Measurements from ENCODE around the gene FHIT.
"Not testable (repeated sequence)": the region's sequence is repeated elsewhere in the genome, so short reads cannot be mapped to it uniquely, and the experiment has no call there.

Gene FHIT

DNA sequence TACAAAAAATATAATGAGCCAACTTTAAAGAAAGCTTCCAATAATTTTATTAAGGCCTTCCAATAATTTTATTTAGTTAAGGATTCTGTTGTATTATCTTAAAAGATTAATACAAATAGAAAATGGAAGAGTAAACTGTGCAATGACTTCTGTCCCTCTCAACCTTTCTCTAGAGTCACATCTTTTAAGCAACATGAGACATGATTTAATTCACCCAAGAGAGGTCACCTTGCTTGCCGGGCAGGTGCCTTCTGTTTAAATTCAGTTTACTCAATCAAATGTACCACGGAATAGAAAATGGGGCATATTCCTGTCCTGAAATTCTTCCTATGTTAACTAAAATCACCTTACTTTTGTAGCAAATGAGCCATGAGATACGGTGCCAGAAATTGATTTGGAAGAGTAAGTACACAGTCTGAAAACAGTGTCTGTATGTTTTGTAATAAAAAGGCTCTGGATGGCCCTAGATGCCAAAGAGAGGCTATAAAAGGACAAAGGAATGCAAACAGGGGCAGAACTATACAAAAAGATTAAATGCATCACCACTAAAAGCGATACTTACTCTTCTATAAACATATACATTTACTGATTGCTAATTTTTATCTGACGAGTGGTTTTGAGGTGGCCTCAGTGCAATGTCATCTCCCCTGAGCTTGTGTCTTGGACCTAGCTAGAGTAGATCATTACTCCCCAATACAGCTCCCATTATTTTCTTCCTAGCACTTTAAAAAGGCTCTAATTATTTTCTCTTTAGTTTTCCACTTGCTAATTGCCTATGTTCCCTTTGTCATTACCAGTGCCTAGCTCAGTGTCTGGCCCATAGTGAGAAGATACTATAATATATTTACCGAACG is 134.0 kb downstream of the FHIT start:
- DNase-seq = no peak

DNA sequence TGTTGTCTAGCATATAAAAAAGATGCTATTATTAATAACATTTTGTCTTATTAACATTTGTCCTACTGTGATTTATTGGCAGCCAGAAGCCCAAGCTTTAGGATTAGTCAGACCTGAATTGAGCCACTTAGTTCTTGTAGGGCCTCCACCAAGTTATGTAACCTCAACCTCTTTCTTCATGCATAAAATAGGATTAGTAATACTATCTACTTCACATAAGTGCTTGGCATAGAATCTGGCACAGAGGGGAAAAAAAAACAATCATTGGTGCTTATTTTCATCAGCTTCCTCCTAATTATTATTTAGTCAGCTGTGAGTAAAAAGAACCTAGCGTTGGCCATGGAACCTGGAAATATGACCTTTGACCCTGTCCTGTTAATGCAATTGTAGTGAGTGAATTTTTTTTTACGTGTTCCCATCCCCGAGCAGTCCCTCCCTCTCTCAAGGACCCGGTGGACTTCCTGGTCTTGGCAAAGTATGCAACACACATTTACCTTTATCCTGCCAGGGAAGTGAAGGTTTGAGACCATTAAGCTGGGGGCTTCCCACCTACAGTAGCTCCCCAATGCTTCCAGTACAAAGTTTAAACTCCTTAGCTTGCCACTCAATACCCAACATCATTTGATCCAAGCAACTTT is 136.8 kb downstream of the FHIT start:
- DNase-seq = no peak

GRCh38 chr3:61111825-61112224 is 139.4 kb downstream of the FHIT start:
- DNase-seq = no peak

DNA sequence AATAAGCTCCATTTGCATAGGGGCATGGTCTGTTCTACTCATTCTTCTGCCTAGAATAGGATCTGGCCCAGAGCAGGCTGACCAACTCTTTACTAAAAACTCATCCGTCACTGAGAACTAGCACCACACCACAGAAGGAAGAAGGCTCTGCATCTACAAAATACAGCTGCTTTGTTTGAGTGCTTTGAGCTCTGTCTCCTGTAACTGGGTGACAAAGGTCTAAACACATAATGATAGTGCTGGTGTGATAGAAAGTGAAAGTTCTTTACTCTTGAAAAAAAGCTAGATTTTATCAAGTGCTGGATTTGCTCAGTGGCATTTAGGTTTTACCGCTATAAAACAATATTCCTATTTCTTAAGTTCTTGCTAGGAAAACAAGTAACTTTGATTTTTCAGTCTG is 140.7 kb downstream of the FHIT start:
- DNase-seq = no peak

DNA sequence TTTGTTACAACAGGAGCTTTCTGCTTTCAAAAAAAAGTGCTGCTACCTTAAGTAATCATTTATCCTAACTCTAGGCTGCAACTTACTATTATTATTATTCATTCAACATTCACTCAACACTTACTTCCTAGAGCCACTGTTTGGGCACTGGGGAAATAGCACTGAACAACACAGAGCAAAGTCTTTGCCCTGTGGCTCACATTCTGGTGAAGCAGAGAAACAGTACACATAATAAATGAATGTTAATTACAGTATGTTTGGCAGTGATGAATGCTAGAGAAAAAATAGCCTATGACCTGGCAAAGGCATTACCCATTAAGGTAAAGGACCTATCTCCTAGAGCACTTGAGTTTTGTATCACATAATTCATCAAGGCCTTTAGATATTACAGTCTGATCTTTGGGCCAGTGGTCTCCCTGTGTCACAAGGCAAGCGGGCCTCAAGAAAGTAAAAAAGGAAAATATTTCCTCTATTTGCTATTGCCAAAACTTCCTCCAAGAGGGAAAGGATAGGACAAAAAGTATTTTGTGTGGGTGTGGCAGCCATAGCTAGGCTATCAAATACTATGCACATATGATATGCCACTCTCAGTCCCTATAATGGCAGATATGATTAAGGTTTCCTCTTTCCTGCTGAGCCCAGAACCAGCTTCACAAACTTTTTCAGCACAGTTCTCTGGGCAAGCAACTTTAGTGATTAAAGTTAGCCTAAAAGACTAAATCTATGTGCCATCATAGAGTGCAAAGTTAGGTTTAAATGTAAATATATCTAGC is 142.8 kb downstream of the FHIT start:
- DNase-seq = no peak

DNA sequence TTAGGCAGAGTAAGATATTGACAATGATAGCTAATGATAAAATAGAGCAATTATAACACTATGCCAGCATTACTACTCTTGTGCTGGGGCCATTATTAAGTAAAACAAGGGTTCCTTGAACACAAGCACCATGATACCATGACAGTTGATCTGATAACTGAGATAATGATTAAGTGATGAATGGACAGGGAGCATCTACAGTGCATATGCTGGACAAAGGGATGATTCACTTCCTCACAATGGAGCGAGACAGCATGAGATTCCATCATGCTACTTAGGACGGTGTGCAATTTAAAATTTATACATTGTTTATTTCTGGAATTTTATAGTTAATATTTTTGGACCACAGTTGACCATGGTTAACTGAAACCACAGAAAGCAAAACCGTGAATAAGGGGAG is 156.6 kb downstream of the FHIT start:
- no peak for DNase-seq

DNA sequence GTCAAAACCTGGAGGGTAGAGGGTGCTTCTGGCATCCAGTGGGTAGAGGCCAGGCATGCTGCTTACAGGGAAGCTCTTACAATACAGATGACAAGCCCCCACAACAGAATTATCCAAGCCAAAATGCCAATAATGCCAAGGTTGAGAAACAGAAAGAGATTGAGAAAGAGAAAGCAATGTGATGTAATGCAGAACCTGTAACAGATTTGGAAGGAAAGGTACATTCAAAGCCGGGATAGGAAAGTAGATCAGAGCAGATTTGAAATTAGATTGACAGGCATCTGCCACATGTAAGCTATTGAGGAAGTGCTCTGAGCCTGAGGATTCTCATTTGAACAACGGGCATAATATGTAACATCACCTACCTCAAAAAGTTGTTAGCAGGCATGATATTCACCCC is 157.9 kb downstream of the FHIT start:
- DNase-seq = no peak

DNA sequence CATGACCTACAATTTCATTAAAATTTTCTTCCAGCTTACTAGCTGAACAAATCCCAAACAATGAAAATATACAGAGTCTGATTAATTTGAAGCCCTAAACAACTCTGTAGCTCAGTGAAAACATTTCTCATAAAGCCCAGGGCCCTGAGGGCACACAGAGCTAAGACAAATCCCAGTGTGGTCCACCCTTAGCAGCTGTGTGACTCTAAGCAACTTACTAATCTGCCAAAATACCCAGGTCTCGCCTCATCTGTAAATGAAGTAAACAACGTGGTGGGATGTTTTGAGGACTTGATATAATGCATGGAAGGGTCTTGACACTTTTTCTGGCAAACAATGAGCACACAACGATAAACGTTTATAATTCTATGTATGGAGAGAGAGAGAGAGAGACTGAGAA is 158.4 kb downstream of the FHIT start:
- no peak for DNase-seq

GRCh38 chr3:61090389-61091169 is 160.7 kb downstream of the FHIT start:
- no peak for DNase-seq

GRCh38 chr3:61087465-61087864 is 163.8 kb downstream of the FHIT start:
- DNase-seq = no peak

DNA sequence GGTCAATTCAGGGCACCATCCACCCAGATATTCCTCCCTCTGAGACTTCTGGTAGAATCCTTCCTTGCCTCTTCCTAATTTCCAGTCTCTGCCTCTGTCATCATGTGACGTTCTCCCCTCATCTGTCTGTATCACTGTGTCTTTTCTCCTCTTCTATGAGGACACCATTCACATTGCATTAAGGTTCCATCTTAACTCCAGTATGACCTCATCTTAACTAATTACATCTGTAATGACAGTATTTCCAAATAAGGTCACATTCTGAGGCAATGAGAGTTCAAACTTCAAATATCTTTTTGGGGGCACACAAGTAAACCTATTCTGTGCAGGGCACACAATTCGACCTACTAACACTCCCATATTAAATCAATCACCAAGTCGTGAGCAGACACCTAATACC is 169.7 kb downstream of the FHIT start:
- DNase-seq = no peak

DNA sequence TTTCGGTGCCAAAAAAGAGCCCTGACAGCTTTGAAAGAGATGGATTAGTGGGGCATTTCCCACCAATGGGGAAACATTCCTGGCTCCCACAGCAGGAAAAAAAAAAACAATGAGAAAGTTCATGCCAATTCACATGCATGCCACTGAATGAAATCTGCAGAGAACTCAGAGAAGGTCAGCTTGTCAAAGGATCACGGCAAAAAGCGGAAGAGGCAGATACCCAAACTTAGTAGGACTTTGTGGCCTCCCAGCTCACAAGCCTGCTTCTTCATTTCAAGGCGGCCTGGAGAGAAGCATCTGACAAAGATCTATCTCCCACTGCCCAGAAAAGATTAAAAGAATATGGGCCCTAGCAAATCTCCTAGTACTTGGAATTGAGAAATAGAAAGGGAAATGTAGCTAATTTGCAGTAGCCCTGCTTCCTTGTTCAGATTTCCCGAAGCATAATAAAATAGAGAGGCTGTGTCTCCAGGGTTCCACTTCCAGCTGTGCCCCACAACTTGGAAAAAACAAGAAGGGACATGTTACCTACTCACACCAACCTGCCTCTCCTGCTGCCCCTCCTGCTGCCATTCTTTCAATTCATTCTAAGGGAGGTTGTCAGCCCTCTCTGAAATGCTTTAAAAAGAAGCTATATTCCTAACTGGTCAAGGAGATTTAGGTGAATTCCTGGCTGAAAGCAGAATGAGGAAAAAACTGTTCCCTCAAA is 170.4 kb downstream of the FHIT start:
- no peak for DNase-seq

DNA sequence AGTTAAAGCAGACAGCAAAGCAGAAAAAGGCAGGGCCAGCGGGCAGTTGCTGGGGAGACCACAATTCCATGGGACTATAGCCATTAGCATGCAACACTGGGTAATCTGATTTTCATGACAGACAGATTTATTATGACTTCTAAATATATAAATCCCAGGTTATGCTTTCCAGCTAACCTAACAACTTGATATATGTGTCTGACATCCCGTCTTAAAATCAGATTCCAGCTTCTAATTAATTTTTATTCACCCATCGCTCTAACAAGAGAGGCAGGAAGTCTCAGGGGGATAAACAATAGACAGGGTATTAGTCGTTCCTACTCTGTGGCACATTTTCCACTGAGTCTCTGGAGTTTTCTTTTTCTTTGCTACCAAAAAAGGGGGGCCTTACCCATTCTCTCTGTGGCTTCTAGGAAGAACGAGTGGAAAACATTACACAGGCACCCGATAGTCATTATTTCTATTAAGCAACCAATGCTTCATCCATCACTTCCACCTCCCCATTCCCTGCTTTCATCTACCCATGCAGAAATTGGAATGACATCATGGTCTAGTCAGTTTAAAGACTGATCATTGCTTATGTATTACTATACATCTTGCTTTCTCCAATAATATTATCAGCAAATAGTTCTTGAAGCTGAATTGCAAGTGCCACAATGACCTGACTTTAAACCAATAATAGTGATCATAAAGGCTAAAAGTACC is 173.1 kb downstream of the FHIT start:
- no peak for DNase-seq

- no peak for DNase-seq
Observed at GRCh38 chr3:61077551-61077950, 173.7 kb downstream of the FHIT start.

DNA sequence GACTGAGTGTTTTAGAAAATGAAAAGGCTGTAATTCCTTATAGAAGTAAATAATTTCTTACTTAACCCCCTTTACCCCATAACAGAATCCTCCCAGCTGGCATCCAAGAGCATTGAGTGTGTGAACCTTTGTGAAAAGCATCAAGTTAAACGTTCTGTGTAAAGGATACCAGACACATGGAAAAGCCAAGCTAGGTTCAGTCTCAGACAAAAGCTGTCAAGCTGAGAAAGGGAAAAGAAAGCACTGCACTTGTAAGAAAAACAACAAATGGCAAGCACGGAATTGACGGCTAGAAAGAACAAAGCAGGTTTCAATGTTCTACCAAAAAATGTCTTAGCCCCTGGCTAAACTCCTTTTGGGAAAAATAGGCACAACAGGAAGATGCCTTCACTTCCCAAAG is 176.5 kb downstream of the FHIT start:
- DNase-seq = no peak

DNA sequence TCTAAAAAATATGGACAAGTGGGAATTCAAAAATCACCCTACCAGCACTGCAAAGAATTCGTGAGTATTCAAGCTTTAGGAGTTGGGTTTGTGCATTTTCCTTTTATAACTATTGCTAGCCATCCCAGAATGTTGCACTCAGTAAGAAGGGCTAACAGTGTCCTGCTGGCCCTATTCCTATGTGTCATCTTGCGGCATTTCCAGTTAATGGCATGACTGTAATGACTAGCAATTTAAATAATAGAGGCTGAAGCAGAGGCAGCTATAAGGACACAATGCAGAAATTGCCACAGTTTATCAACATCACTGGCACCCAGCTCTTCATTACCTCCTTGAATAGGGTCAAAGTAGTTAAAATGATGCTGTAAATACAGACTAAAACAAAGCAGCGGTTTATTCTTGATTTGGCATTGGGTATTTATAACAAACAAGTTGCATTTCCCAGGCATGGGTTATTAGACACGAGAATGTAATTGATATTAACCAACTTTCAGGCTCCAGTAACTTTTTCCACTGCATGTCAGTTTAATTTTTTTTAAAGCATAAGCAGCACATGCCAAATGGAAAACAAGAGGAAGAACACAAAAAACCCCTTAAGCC is 177.6 kb downstream of the FHIT start:
- DNase-seq = no peak

DNA sequence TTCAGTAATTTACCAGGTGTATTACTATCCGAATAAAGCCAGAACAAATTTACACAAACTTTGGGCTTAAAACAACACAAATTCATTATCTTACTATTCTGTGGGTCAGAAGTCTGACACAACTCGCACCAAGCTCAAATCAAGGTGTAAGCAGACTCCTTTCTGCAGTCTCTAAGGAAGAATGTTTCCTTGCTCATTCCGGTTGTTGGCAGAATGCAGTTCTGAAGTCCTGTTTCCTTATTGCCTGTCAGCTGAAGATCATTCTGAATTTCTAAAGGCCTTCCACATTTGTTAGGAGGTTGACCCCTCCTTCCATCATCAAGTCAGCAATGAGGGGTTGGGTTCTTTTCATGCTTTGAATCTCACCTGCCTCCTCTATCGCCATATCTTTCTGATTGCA is 183.2 kb downstream of the FHIT start:
- no peak for DNase-seq

- DNase-seq = no peak
Observed at GRCh38 chr3:61066800-61067199, 184.5 kb downstream of the FHIT start.

DNA sequence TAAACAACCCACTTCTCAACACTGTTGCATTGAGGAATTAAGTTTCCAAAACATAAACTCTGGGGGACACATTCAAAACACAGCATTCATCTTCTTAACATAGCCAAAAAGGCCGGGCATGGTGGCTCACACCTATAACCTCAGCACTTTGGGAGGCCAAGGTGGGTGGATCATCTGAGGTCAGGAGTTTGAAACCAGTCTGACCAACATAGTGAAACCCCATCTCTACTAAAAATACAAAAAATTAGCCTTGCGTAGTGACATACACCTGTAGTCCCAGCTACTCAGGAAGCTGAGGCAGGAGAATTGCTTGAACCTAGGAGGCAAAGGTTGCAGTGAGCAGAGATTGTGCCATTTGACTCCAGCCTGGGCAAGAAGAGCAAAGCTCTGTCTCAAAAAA is 185.0 kb downstream of the FHIT start:
- not testable (repeated sequence) for DNase-seq
